Gastroesophageal sphincter (tissue), 4 donors: ENCODE data around the gene OR5AN1. TPM values are rescaled to one million over a fixed set of nuclear protein-coding genes. Genes with fewer than 3 reads are reported as not detected.

Experiments
- ATAC-seq: fragments of 150-250 bp; one replicate; pipeline ENCODE4 v1.9.1; 2016; ENCODE audit warnings: mild to moderate bottlenecking, moderate library complexity
- H3K27ac ChIP-seq, 4 donors: fragments of 200-600 bp; sonication (generic) in 3 of 4; 1 replicate in 3 of 4; 2 replicates in 1 of 4; pipeline ENCODE4 v1.5.1; 2016 to 2019
- H3K27me3 ChIP-seq: fragments of 200-600 bp; sonication (generic); one replicate; pipeline ENCODE4 v1.5.1; 2019
- H3K36me3 ChIP-seq, 2 donors: fragments of 200-600 bp; sonication (generic); one replicate each; pipeline ENCODE4 v1.5.1; 2019; ENCODE audit warnings: control low read depth in 1 of 2
- H3K4me1 ChIP-seq, 3 donors: fragments of 200-600 bp; sonication (generic); 1 replicate in 2 of 3; 2 replicates in 1 of 3; pipeline ENCODE4 v1.5.1; 2016 to 2019; ENCODE audit warnings: control low read depth in 2 of 3
- H3K4me3 ChIP-seq, 2 donors: fragments of 200-600 bp; sonication (generic); one replicate each; pipeline ENCODE4 v1.5.1; 2019; ENCODE audit warnings: mild to moderate bottlenecking in 1 of 2, moderate library complexity in 1 of 2
- H3K9me3 ChIP-seq, 3 donors: fragments of 200-600 bp; sonication (generic); one replicate each; pipeline ENCODE4 v1.5.1; 2017 to 2019; ENCODE audit warnings: control low read depth in 2 of 3
- EP300 ChIP-seq: sonication (generic); formaldehyde crosslinking; IDR thresholded peaks from one replicate; pipeline ENCODE4 v1.6.1; 2017; ENCODE audit warnings: antibody characterized with exemption, mild to moderate bottlenecking
- POLR2A ChIP-seq, 2 donors: fragments of 450-650 bp; IDR thresholded peaks; one replicate each; pipeline ENCODE4 v1.6.1; 2017; ENCODE audit warnings: antibody characterized with exemption in 2 of 2, mild to moderate bottlenecking in 2 of 2, moderate library complexity in 1 of 2
- POLR2AphosphoS5 ChIP-seq: sonication (generic); formaldehyde crosslinking; IDR thresholded peaks from one replicate; pipeline ENCODE4 v1.6.1; 2017; ENCODE audit warnings: antibody characterized with exemption
- WGBS, 2 donors: methylation state at CpG; one replicate each; pipeline ENCODE4 v1.1.5; 2018; ENCODE audit warnings: low coverage in 1 of 2; 5-methylcytosine and 5-hydroxymethylcytosine counted together
- total RNA-seq, 4 donors: library from RNA; depleted of rRNA; stranded (reverse); fragments of >200 nt; gene quantifications; one replicate each; pipeline ENCODE4 v1.1.0, GENCODE V29; 2016
- TF ChIP-seq, protein P1 (sequence below), 4 experiments: fragments of 200-600 bp in 2 of 4; fragments of 450-650 bp in 2 of 4; sonication (generic) in 1 of 4; IDR thresholded peaks; one replicate each; pipeline ENCODE4 v1.5.1; 2017 to 2019; ENCODE audit warnings: antibody characterized with exemption in 4 of 4, mild to moderate bottlenecking in 2 of 4, moderate library complexity in 2 of 4

The OR5AN1 gene
- total RNA-seq, 4 donors from 2014 or later: not detected

DNA sequence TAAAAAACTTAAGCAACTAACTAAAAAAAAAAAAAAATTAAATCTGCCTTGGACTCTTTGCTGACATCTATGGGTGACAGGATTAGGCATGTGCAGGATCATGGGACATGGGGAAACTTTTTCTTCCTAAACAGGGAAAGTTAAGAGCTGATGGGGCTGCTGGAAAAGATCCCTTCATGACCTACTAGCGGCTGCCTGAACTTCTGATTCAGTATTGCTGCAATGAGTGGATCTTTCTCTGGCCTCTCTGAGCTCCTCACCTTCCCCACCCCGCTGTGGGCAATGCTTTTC lies 42.5 kb downstream of the OR5AN1 start:
- no peaks in the 10 kb centered on the region for H3K36me3 ChIP-seq
- H3K27ac ChIP-seq: no peak overlapping the region
- H3K4me3 ChIP-seq: no peak overlapping the region
- no peaks in the 10 kb centered on the region for H3K9me3 ChIP-seq
- ATAC-seq: no peak
- no peaks in the 10 kb centered on the region for H3K4me1 ChIP-seq
- no peaks in the 10 kb centered on the region for H3K27me3 ChIP-seq
- WGBS, 2 donors: 30 to 52% methylated on average over 2 of the region's 2 CpGs
- TF ChIP-seq POLR2AphosphoS5 (no peak), POLR2A (IDR thresholded peaks at IDR 0.05) (no peak), EP300 (no peak)
- TF ChIP-seq, protein P1, sequence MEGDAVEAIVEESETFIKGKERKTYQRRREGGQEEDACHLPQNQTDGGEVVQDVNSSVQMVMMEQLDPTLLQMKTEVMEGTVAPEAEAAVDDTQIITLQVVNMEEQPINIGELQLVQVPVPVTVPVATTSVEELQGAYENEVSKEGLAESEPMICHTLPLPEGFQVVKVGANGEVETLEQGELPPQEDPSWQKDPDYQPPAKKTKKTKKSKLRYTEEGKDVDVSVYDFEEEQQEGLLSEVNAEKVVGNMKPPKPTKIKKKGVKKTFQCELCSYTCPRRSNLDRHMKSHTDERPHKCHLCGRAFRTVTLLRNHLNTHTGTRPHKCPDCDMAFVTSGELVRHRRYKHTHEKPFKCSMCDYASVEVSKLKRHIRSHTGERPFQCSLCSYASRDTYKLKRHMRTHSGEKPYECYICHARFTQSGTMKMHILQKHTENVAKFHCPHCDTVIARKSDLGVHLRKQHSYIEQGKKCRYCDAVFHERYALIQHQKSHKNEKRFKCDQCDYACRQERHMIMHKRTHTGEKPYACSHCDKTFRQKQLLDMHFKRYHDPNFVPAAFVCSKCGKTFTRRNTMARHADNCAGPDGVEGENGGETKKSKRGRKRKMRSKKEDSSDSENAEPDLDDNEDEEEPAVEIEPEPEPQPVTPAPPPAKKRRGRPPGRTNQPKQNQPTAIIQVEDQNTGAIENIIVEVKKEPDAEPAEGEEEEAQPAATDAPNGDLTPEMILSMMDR (IDR thresholded peaks at IDR 0.05): no peak

DNA sequence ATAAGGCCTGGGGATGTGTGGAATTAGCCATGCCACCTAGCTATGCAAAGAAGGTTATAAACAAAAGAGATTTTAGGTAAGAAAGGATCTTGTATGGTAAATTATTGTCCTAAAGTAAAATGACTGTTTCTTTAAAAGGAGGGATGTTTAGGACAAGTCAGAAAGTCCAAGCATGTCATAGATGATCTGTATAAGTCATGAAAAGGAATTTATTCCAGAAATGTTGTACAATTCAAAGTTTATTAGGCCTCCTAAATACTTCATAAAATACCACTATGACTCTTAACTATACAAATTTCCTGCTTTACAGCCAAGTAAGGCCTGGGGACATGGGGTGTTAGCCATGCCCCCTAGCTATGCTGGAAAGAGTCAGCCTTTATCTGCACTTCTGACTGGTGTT lies 44.9 kb downstream of the OR5AN1 start:
- Histone ChIP-seq H3K27ac (no peak overlapping the region), H3K9me3 (peaks cover 0 to 6% (median 0%) of the 10 kb centered on the region in 3 donors), H3K27me3 (no peaks in the 10 kb centered on the region), H3K4me3 (no peak overlapping the region), H3K4me1 (no peaks in the 10 kb centered on the region), H3K36me3 (no peaks in the 10 kb centered on the region)
- TF ChIP-seq EP300 (no peak), POLR2AphosphoS5 (no peak), POLR2A (IDR thresholded peaks at IDR 0.05) (no peak)
- TF ChIP-seq, protein P1 (IDR thresholded peaks at IDR 0.05): no peak
- no peak for ATAC-seq

DNA sequence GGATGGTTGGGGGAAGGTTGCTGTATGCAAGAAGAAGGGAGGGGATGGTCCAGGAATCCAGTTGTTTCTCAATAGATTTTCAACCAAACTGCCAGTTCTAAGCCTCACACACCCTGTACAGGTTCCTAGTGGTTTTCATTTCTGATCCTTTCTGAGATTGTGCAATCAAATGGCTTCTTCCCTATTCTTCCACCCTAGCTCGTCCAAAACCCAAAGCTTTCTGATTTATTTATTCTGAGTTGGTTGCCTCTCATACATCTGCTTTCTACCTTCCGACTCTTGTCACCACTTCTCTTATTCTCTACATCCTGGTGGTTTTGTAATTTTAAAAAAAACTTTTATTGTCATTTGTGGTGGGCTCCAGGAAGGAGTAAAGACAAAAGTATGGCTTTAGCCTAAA lies 55.0 kb downstream of the OR5AN1 start:
- ATAC-seq: no peak
- Histone ChIP-seq H3K36me3 (no peaks in the 10 kb centered on the region), H3K27me3 (peaks cover 8% of the 10 kb centered on the region), H3K4me3 (no peak overlapping the region), H3K9me3 (peaks cover 0 to 23% (median 0%) of the 10 kb centered on the region in 3 donors), H3K27ac (no peak overlapping the region), H3K4me1 (no peaks in the 10 kb centered on the region)
- TF ChIP-seq POLR2A (IDR thresholded peaks at IDR 0.05): no peak
- TF ChIP-seq, protein P1 (IDR thresholded peaks at IDR 0.05): no peak
- no peak for TF ChIP-seq POLR2AphosphoS5
- no peak for TF ChIP-seq EP300
- 64 to 69% methylated on average over 2 of the region's 2 CpGs for WGBS, 2 donors

DNA sequence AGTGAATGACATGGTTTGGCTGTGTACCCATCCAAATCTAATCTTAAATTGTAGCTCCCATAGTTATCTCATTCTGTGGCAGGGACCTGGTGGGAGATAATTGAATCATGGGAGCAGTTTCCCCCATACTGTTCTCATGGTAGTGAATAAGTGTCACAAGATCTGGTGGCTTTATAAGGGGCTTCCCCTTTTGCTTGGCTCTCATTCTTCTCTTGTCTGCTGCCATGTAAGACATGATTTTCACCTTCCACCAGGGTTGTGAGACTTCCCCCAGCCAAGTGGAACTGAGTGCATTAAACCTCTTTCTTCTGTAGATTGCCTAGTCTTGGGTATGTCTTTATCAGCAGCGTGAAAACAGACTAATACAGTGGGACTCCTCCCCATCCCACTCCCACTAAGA lies 56.4 kb downstream of the OR5AN1 start:
- Histone ChIP-seq H3K4me1 (no peaks in the 10 kb centered on the region), H3K9me3 (peaks cover 0 to 10% (median 0%) of the 10 kb centered on the region in 3 donors)
- ATAC-seq: no peak

DNA sequence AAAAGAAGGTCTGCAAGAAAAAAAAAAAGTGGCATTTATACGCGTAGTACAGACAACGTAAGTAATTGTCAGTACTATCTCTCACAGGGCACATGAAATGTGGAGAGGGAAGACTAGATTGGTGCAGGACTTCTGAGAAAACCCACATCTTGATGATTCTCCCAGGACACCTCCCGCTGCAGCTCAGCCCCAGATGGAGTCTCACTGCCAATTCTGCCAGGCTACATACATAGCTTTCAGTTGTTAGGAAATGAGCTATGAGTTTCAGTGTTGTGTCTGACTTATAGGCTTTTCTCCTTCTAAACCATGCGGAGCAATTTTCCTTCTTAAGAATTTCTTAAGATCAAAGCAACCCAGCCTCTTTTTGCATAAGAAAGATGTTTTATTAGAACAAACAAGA lies 57.9 kb downstream of the OR5AN1 start:
- WGBS, 2 donors: 88 to 93% methylated on average over 5 of the region's 5 CpGs
- no peak for ATAC-seq

More for the DNA sequence above, 56.4 kb downstream of the OR5AN1 start:
- no peak overlapping the region for H3K4me3 ChIP-seq
- H3K27me3 ChIP-seq: peaks cover 8% of the 10 kb centered on the region
- no CpG with 5 or more reads among the region's 1 CpG for WGBS, 2 donors
- no peak overlapping the region for H3K27ac ChIP-seq
- no peak for TF ChIP-seq POLR2A (IDR thresholded peaks at IDR 0.05)
- TF ChIP-seq POLR2AphosphoS5: no peak
- TF ChIP-seq EP300: no peak
- TF ChIP-seq, protein P1 (IDR thresholded peaks at IDR 0.05): no peak
- no peaks in the 10 kb centered on the region for H3K36me3 ChIP-seq

More for the DNA sequence above, 57.9 kb downstream of the OR5AN1 start:
- no peak overlapping the region for H3K4me3 ChIP-seq
- no peak overlapping the region for H3K27ac ChIP-seq
- H3K27me3 ChIP-seq: peaks cover 8% of the 10 kb centered on the region
- no peaks in the 10 kb centered on the region for H3K4me1 ChIP-seq
- H3K36me3 ChIP-seq: no peaks in the 10 kb centered on the region
- no peaks in the 10 kb centered on the region for H3K9me3 ChIP-seq
- TF ChIP-seq POLR2A (IDR thresholded peaks at IDR 0.05) (no peak), EP300 (no peak), POLR2AphosphoS5 (no peak)
- TF ChIP-seq, protein P1 (IDR thresholded peaks at IDR 0.05): no peak
